Stimulated activated CD4-positive, alpha-beta T cell treated with anti-CD3 and anti-CD28 coated beads, TNF-alpha, amount 100 ng/mL, for 4 hours (primary cell): ENCODE results near the gene CD81.

Experiments
- DNase-seq, 3 experiments: peaks; one replicate each; pipeline ENCODE4 v3.0.0-alpha.2; 2020; ENCODE audit warnings: low read depth in 3 of 3

The CD81 gene

GRCh38 chr11:2375964-2376551 is 1.1 kb upstream of the CD81 start:
- DNase-seq = no peak

GRCh38 chr11:2377511-2378443 is 667 bp downstream of the CD81 start:
- peak; percentile 43 to 58 (median 57) for DNase-seq

- DNase-seq = no peak
Observed at GRCh38 chr11:2378527-2379210, 1.6 kb downstream of the CD81 start.

- DNase-seq = no peak
Observed at GRCh38 chr11:2379466-2380174, 2.5 kb downstream of the CD81 start.

- DNase-seq = no peak
Observed at GRCh38 chr11:2380396-2380795, 3.3 kb downstream of the CD81 start.

- DNase-seq = no peak
Observed at GRCh38 chr11:2380807-2381350, 3.8 kb downstream of the CD81 start.

- DNase-seq = no peak
Observed at GRCh38 chr11:2381494-2382128, 4.5 kb downstream of the CD81 start.

- DNase-seq = no peak
Observed at GRCh38 chr11:2382129-2382517, 5.0 kb downstream of the CD81 start.

- DNase-seq = no peak
Observed at GRCh38 chr11:2382936-2383851, 6.1 kb downstream of the CD81 start.

GRCh38 chr11:2383852-2384804 is 7.0 kb downstream of the CD81 start:
- DNase-seq = no peak

GRCh38 chr11:2385156-2386151 is 8.3 kb downstream of the CD81 start:
- DNase-seq = no peak

GRCh38 chr11:2386591-2386990 is 9.5 kb downstream of the CD81 start:
- no peak for DNase-seq

- no peak for DNase-seq
Observed at GRCh38 chr11:2387266-2387987, 10.3 kb downstream of the CD81 start.

- DNase-seq = no peak
Observed at GRCh38 chr11:2388431-2389376, 11.6 kb downstream of the CD81 start.

- DNase-seq = no peak
Observed at GRCh38 chr11:2389377-2390026, 12.4 kb downstream of the CD81 start.
